ENCODE measurements around the gene PITX2.

The PITX2 gene

DNA sequence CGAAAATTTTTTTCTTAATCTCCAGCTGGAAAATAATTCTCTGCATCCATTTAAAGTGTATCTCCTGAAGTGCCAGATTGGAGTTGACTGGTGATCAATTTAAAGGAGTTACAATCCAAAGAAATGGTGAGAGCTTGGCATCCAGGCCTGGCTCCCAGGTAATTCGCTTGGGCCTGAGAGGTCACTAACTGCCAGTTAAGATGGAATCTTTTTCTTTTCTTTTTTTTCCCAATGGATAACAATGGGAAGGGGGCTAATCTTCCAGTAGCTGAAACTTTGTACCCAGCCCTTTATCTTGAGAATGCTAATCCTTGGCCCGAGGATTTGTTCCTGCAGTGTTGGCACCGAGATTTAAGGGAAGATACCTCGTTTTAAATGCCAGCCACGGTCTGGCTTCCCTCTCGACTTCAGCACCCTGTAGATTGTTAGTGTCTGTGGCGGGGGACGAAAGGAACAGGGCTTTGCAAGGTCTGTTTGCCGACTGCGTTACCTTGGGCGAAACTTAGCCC, 13.3 kb upstream of the PITX2 start:
- no peak for DNase-seq

- no peak for DNase-seq
These were observed 12.4 kb upstream of the PITX2 start for GRCh38 chr4:110635163-110635865.

DNA sequence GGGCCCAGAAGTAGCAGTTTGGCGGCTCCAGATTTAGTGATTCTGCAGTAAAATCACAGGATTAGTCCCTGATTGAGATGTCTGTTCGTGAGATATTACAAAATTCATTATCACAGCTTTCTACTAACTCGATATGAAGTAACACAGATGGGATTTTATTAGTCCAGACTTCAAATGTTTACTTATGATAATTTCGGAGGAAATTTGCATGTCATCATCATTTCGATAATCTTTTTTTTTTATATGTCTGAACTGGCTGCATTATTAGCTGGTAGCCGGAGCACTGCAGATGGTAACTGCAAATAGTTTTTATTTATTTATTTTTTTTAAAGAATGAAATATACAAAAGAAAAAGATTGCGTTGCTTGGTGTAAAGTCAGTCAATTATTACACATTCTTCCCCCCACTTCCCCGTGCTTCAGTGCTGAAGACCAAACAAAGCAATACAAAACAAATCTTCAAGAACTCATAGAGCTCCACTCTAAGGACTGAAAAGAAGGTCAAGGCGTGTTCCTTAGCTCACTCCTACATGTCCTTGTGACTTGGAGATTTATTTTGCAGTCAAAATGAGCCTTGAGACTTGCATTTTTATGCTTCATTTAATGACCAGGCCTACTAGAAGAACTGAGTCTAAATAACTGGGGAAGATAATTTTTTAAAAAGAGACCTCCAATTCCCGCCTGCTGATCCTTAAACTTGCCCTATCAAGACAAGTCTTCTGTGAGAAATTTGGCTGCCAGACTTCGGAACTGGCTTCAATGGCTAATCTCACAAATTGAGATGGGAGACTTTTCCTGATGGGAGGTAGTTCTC, 11.7 kb upstream of the PITX2 start:
- no peak for DNase-seq

DNA sequence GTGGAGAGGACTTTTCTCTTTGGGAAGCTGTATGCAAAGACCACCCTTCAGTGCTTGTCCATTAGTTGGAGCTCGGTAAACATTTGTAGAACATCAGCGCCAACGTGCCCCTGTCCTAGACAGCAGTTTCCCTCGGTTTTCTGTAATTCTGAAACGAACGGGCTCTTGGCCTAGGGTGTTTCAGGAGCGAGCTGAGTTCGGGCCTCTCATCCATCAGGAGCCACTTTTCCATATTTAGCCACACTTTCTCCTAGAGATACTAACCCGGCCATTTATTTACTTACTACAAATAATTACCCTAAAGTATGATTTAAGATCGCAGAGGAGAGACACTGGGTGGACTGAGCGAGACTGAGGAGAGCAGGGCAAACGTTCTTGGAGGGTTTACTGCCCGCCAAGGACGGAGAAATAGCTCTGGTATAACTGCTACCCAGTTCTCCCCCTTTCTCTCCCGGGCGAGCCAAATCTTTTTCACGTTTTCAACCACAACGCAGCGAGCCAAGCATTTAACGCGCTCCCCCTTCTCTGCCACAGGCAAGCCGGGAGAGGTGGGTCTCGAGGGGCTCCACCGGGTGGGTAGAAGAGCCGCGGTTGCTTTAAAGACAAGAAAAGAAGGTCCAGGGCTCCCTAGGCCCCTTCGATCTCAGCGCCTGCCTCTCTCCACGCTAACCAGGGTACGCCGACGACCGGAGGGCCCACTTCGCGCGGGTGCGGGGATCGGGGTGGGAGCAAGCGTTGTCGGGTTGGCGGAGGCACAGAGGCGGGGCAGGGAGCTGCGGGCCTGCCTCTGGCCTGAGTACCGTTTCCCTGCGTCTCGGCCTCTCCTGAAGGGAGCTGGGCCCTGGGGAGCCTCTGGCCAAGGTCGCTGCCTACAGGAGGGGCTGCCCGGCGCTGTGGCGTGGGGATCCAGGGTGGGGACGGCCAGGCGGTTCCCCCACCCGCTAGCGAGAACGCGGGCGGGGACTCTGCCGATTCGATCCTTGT, 10.8 kb upstream of the PITX2 start:
- DNase-seq, result no peak

DNA sequence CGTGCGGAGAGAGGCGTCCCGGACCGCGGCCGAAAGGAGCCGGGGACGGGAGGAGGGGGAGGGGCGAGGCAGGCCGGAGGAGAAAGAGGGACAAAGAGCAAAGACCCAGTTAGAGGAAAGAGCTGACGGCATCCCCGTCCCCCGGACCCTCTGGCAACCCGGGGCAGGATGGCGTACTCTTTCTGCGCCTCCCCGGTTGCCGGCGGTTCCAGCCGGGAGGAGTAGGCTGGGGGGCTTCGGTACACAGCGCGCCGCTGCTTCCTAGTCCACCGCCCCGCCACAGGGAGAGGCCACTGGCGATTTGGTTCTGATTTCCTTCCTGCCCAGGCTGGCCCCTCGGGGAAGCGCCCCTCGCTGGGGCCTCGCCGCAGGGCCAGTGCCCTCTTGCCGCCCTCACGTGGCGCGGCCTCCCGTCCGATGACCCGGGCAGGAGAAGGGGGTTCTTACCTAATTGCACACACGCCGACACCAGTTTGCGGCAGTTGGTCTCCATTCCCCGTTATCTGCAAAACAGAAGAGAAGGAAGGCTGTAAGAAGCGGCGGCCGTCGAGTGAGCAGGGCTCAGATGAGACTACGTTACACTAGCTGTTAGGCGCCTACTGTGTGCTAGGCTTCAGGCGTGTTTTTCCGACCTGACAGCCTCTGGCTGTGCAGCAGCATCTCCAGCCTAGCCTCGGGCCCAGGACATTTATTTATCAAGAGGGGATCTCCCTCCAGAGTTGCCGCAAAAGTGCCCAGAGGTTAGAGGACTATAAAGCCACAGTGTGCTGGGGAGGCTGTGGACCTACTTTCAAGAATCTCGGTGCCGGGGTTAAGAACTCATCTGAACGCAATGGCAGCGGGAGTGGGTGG, 9.9 kb upstream of the PITX2 start:
- no peak for DNase-seq

DNA sequence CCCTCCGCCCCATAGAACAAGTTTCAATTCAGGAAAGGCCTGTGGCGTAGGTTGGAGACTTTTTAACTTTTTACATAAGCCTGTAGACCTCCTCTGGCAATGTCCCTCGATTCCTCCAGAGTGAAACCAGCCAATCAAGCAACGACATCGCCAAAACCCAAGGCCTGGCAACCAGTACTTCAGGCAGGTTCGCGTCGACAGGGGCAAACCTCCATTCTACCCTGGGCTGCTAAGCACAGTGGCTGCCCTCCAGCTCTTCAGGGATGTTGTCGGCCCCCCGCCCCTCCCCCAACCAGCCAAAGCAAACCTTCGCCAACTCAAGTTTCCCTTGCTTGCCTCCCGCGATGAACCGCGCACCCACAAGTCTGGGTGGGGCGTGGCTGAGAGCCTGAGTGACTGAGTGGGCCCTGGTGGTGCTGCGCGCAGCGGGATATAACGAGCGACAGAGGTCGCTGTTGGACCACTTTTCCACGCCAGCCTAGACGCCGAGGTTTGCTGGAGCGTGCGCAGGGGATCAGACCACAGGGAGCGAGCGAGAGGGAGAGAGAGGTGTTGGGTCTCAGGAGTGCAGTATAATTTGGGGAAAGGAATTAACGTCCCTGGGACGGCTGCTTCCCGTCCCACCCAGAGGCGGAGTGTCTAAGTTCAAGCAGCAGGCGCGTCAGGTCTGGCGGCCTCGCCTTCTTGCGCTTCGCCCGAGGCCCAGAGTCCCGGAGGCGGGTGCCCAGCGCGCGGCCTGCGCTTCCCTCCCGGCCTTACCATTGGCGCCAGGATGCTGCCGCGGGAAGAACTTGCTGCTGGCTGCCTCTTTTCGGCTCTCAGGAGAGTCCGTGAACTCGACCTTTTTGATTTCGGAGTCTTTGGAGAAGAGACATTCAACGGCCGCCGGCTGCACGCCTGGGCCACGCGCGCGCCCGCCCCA, 9.0 kb upstream of the PITX2 start:
- DNase-seq, result no peak

- DNase-seq, result no peak
These were observed 8.0 kb upstream of the PITX2 start for GRCh38 chr4:110630688-110631402.

GRCh38 chr4:110629780-110630687, 7.2 kb upstream of the PITX2 start:
- DNase-seq, result no peak

GRCh38 chr4:110629214-110629754, 6.4 kb upstream of the PITX2 start:
- no peak for DNase-seq

GRCh38 chr4:110628663-110629213, 5.9 kb upstream of the PITX2 start:
- no peak for DNase-seq

DNA sequence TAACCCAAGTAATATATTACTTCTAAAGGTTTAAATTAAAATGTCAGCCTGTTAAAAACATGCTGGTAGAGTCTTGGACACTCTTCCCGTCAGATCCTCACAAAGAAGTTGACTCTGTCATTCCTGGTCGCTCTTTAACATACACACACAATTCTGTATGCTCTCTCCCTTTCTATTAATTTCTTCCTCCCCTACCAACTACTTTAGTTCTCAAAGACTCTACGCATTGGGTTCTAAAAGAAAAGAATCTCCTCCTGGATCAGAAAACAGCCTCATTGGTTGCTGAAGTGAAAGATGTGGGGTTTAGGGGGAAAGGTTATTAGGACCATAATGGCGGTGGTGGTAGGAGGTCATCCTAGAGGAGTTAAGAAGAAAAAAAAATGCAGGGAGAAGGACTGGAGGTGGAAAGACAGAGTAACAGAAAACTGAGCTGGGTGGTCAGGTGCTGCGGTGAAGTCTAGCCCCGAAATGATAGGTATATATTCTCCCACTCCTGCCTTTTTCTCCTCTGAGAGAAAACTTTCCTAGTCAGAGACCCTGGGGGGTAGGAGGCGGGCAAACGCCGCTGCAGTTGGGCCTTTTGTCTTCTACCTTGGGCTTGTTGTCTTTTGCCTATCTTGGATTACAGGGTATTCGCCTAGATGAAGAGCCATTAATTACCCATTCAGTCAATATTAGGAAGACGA, 5.2 kb upstream of the PITX2 start:
- no peak for DNase-seq

DNA sequence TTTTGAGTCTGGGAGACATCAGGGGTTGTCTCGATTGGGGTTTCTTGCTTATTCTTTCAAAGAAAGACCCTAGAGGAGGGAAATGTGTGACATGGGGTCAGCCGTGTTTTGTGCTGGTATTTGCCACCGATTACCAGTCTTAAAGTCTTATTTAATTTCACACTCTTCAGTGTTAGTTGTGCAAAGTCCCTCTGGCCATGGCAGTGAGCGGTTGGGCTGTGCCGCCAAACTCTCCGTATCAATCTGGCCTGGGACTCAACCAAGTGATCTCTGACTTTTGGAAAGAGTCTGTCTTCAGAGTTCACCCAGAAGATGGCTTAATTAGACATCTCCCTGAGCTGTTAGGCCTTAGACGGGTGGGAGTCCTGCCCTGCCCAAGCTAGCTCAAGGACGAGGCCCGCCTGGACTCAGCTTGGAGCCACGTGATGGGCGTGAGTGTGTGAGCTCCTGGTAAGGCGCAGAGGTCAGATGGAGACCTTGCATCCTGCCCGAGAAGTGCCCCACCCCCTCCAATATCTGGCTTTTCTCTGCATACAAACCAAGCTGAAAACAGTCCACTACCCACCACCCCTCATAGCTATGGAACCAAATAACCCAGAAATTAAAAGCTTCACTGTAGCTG, 3.8 kb upstream of the PITX2 start:
- no peak for DNase-seq

- DNase-seq, result no peak
These were observed 2.8 kb upstream of the PITX2 start for GRCh38 chr4:110625576-110626257.

DNA sequence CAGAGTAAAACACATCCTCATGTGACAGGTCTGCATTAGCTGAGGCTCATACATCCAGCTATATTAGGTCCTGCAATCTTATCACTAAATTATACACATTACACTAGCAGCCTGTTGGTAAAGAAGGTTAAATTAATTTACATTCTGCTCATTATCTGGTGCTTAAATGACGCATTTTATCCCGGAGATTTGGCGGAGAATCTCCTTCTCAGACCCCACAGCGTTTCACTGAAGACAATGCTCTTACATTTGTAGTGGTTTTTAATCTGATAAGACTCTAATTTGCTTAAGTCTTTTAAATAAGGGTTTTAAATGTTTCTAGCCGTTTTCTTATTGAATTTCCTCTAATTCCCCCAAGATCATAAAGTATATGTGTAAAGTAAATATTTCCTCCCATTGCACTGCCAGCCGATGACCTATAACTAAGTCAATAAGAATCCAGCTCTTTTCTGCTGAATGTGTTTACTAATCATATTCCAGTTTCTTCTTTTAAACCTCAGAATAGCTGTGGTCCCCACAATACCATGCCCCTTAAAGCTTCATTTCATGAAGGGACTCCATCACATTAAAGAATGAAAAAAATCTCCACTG, 2.1 kb upstream of the PITX2 start:
- DNase-seq, result no peak

DNA sequence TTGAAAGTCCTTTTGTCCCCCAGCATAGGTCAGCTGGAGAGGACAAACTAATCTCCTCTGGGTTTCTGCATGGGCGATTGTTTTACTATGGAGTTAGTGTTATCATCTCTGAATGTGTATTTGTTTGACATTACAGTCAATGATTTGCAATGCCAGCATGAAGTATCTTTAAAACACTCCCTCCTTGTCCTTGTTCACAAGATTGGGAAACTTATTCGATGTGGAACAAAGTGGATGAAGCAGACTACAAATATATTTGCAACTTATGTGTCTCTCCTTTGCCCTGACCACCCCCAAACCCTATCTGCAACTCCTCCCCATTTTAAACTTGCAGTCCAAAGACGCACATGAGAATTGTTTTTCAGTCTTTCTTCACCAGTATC, 1.5 kb upstream of the PITX2 start:
- no peak for DNase-seq

- no peak for DNase-seq
These were observed 981 bp upstream of the PITX2 start for GRCh38 chr4:110623718-110624397.
